GM12878 (cell line): ENCODE data around the gene PRKN. TPM values are rescaled to one million over a fixed set of nuclear protein-coding genes. Genes with fewer than 3 reads are reported as not detected.
A peak's percentile ranks its signal among the peaks of the same experiment; 100 is the strongest.

Experiments used
- ATAC-seq: fragments of 200-7000 bp; cut with Tn5 transposase; 3 replicates; pipeline ENCODE4 v1.9.1; 2020; ENCODE audit warnings: mild to moderate bottlenecking, moderate library complexity
- BruUV-seq: library from RNA; stranded (reverse); fragments of 400-500 nt; replicated peaks from 2 replicates; lab custom pipeline; 2021; lab: Mats Ljungman, UMichigan
- CTCF ChIA-PET: fragments of 300-600 bp; sonication (Branson Sonifier 250); formaldehyde crosslinking; extraction: SDS; loops from one replicate; lab custom pipeline; 2021; ENCODE audit warnings: inconsistent platforms; lab: Yijun Ruan, JAX
- POLR2A ChIA-PET: fragments of 350-600 bp; formaldehyde crosslinking; extraction: SDS; loops from one replicate; lab custom pipeline; 2021; ENCODE audit warnings: inconsistent platforms; lab: Charles Lee
- RAD21 ChIA-PET: fragments of 300-600 bp; sonication (Branson Sonifier 250); formaldehyde crosslinking; loops from one replicate; lab custom pipeline; 2023; ENCODE audit warnings: antibody characterized with exemption; ENCODE audit not compliant: unreplicated experiment; lab: Charles Lee
- SMC1A ChIA-PET: fragments of 300-600 bp; sonication (Branson Sonifier 250); formaldehyde crosslinking; loops from one replicate; lab custom pipeline; 2023; ENCODE audit not compliant: unreplicated experiment, uncharacterized antibody; lab: Charles Lee
- DNase-seq: peaks from one replicate; pipeline ENCODE4 v3.0.0-alpha.2; 2011; ENCODE audit warnings: low read depth, low spot score
- FAIRE-seq: peaks from 3 replicates; lab custom pipeline; 2011; peaks lifted over from hg19 to GRCh38; lab: Jason Lieb, UNC
- H2AFZ ChIP-seq: 2 replicates; pipeline ENCODE4 v1.6.0; 2011; ENCODE audit warnings: low read depth, low read length, control low read depth; ENCODE audit not compliant: control insufficient read depth
- H3K27ac ChIP-seq: 2 replicates; pipeline ENCODE4 v1.5.1; 2011; ENCODE audit warnings: control low read depth; ENCODE audit not compliant: control insufficient read depth, insufficient read depth
- H3K27me3 ChIP-seq, 2 experiments: replicated peaks in 1 of 2; 2 replicates each; pipeline versions ENCODE4 v1.6.0 to v1.6.1; 2011; ENCODE audit warnings: low read length in 1 of 2; ENCODE audit not compliant: control insufficient read depth in 2 of 2, insufficient read depth in 2 of 2
- H3K36me3 ChIP-seq, 2 experiments: 2 replicates each; pipeline ENCODE4 v1.5.1; 2011; ENCODE audit warnings: low read length in 1 of 2; ENCODE audit not compliant: control insufficient read depth in 2 of 2, insufficient read depth in 2 of 2
- H3K4me1 ChIP-seq: 2 replicates; pipeline ENCODE4 v1.6.1; 2011; ENCODE audit warnings: mild to moderate bottlenecking, low read length, moderate library complexity, mixed read lengths; ENCODE audit not compliant: control insufficient read depth, insufficient read depth
- H3K4me2 ChIP-seq: 2 replicates; pipeline ENCODE4 v1.6.0; 2011; ENCODE audit warnings: control low read depth; ENCODE audit not compliant: control insufficient read depth, insufficient read depth
- H3K4me3 ChIP-seq: fragments of 200-600 bp; sonication (generic); 2 replicates; pipeline ENCODE4 v1.5.1; 2016
- H3K79me2 ChIP-seq: 2 replicates; pipeline ENCODE4 v1.6.0; 2011; ENCODE audit warnings: low read length; ENCODE audit not compliant: control insufficient read depth, insufficient read depth
- H3K9ac ChIP-seq: 2 replicates; pipeline ENCODE4 v1.8.0; 2011; ENCODE audit warnings: low read length, control low read depth, mixed read lengths; ENCODE audit not compliant: control insufficient read depth, insufficient read depth
- H3K9me3 ChIP-seq: replicated peaks from 3 replicates; pipeline ENCODE4 v1.5.1; 2011; ENCODE audit warnings: mild to moderate bottlenecking, low read length; ENCODE audit not compliant: control insufficient read depth, insufficient read depth
- H4K20me1 ChIP-seq: 2 replicates; pipeline ENCODE4 v1.6.0; 2011; ENCODE audit not compliant: control insufficient read depth, insufficient read depth
- ATF7 ChIP-seq: fragments of 450-650 bp; IDR thresholded peaks from 2 replicates; pipeline ENCODE4 v1.6.1; 2016; ENCODE audit warnings: low read depth, mild to moderate bottlenecking
- BHLHE40 ChIP-seq, 2 experiments: fragments of 450-650 bp in 1 of 2; IDR thresholded peaks; 2 replicates each; pipeline ENCODE4 v1.6.1; 2011 to 2017; ENCODE audit warnings: low read depth in 2 of 2, borderline replicate concordance in 1 of 2, improper control_type of control experiment in 1 of 2, low read length in 1 of 2, mild to moderate bottlenecking in 1 of 2
- CHD1 ChIP-seq: IDR thresholded peaks from 2 replicates; pipeline ENCODE4 v1.6.1; 2012; ENCODE audit warnings: low read depth, low read length, improper control_type of control experiment
- CREM ChIP-seq: IDR thresholded peaks from 2 replicates; pipeline ENCODE4 v1.6.1; 2014; ENCODE audit warnings: antibody characterized with exemption, low read depth
- PAX5 ChIP-seq: IDR thresholded peaks from 2 replicates; pipeline ENCODE4 v1.6.1; 2011; ENCODE audit warnings: low read depth, low read length, borderline replicate concordance
- RUNX3 ChIP-seq: IDR thresholded peaks from 2 replicates; pipeline ENCODE4 v1.6.1; 2012; ENCODE audit warnings: low read length, inconsistent platforms
- SRF ChIP-seq, 2 experiments: IDR thresholded peaks; 2 replicates each; pipeline ENCODE4 v1.6.1; 2011; ENCODE audit warnings: low read depth in 2 of 2, low read length in 2 of 2, mild to moderate bottlenecking in 1 of 2, moderate library complexity in 1 of 2
- TCF7 ChIP-seq: IDR thresholded peaks from 2 replicates; pipeline ENCODE4 v1.6.1; 2014; ENCODE audit warnings: antibody characterized with exemption, borderline replicate concordance
- ZNF207 ChIP-seq: fragments of 450-650 bp; IDR thresholded peaks from 2 replicates; pipeline ENCODE4 v1.6.1; 2014; ENCODE audit warnings: antibody characterized with exemption, mild to moderate bottlenecking, borderline replicate concordance
- WGBS: methylation state at CpG from one replicate; pipeline ENCODE4 v1.1.6; 2016; ENCODE audit warnings: low lambda C conversion rate; ENCODE audit not compliant: insufficient replicate concordance, insufficient coverage; ENCODE audit errors: missing lambda C conversion rate; 5-methylcytosine and 5-hydroxymethylcytosine counted together
- in situ Hi-C: fragments of 300-500 bp; cut with MboI; formaldehyde crosslinking; loops from 9 replicates; pipeline ENCODE4 v1.14.3; 2018; ENCODE audit warnings: mixed read lengths
- intact Hi-C: fragments of 100-400 bp; cut with micrococcal nuclease; formaldehyde crosslinking; loops from one replicate; pipeline ENCODE4 v1.14.2; 2022; ENCODE audit not compliant: unreplicated experiment
- polyA plus RNA-seq, 11 experiments: library from polyadenylated mRNA; depleted of rRNA in 4 of 11; unstranded in 6 of 11; stranded (reverse) in 5 of 11; fragments of >200 nt; fragmentation: Nextera tagmentation in 4 of 11; fragmentation: Illumina TruSeq in 1 of 11; extraction: Ambion mirVana in 4 of 11; extraction: Trizol in 1 of 11; gene quantifications; 1 replicate in 1 of 11; 2 replicates in 10 of 11; pipeline versions ENCODE4 v1.2.1 to v1.2.3, GENCODE V29; 2011 to 2016; ENCODE audit warnings: inconsistent platforms in 2 of 11, missing spikeins in 2 of 11, low read depth in 1 of 11
- total RNA-seq, 4 experiments: library from RNA; depleted of rRNA in 3 of 4; stranded (reverse); fragments of >200 nt in 3 of 4; fragmentation: Illumina TruSeq in 1 of 4; extraction: Trizol in 1 of 4; gene quantifications; 2 replicates each; pipeline versions ENCODE4 v1.2.1 to v1.2.3, GENCODE V29; 2013 to 2021

PRKN gene
- total and polyA plus RNA-seq, 10 of the 15 experiments (the other 5 are each of a cell fraction or from before 2014, with no cell fraction given) = 0.06 to 0.09 TPM; not detected in 8

DNA sequence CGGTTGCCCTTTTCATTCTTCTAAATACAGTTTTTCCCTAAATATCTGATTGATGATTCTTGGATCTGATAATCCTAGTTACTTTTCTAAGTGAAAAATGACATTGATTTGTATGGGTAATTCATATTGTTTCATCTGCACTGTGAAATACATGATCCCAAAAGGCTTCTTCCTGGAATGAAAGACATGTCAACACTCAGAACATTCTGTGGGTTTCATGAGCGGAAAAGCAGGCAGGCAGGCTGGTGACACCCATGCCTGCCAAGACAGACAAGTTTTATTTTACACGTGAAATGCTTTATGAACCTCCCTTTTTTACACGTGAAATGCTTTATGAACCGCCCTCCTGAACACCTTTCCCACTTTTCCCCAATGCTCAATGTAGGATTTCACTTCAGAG lies 105.0 kb downstream of the PRKN start:
- no peak overlapping the region for H2AFZ ChIP-seq
- H3K4me2 ChIP-seq = no peak overlapping the region
- WGBS = 25% methylated on average over 5 of the region's 5 CpGs
- no peak overlapping the region for H3K9ac ChIP-seq
- no peaks in the 10 kb centered on the region for H4K20me1 ChIP-seq
- ATAC-seq (no peak), FAIRE-seq (no peak)
- intact Hi-C loops = no loop called here
- H3K4me3 ChIP-seq = no peak overlapping the region
- no peak overlapping the region for H3K27ac ChIP-seq
- no TSS peak for BruUV-seq
- H3K36me3 ChIP-seq = no peaks in the 10 kb centered on the region
- TF ChIP-seq CHD1 = no peak
- TF ChIP-seq, all 136 proteins: peak for 0
- Histone ChIP-seq H3K27me3 (no peaks in the 10 kb centered on the region), H3K9me3 (no peaks in the 10 kb centered on the region), H3K4me1 (no peaks in the 10 kb centered on the region), H3K79me2 (no peaks in the 10 kb centered on the region)
- ChIA-PET RAD21 (no interaction called here), SMC1A (no interaction called here), POLR2A (no interaction called here), CTCF (interaction anchor here (0.7 kb wide), 1 partner anchor 24 kb away, joined by 3 read pairs; no protein-coding TSS in a partner anchor)
- no peak for DNase-seq
- in situ Hi-C loops = no loop called here

GRCh38 chr6:162621246-162621645 lies 106.3 kb downstream of the PRKN start:
- ChIA-PET RAD21 (no interaction called here), CTCF (interaction anchor here (0.7 kb wide), 1 partner anchor 65 kb away, joined by 3 read pairs; no protein-coding TSS in a partner anchor), SMC1A (no interaction called here), POLR2A (no interaction called here)
- DNase-seq (no peak), ATAC-seq (peak; percentile 74), FAIRE-seq (no peak)
- Histone ChIP-seq H3K27me3 (no peaks in the 10 kb centered on the region), H3K79me2 (no peaks in the 10 kb centered on the region), H3K4me3 (no peak overlapping the region), H3K9me3 (no peaks in the 10 kb centered on the region), H3K9ac (no peak overlapping the region), H3K4me1 (no peaks in the 10 kb centered on the region), H3K27ac (no peak overlapping the region), H3K36me3 (no peaks in the 10 kb centered on the region)
- in situ Hi-C loops (no loop called here), intact Hi-C loops (no loop called here)
- TF ChIP-seq SRF (IDR thresholded peaks at IDR 0.05; ENCODE audit: low read depth in 2 of 2, low read length in 2 of 2) (no peak), ZNF207 (no peak), RUNX3 (peak; percentile 84), PAX5 (peak; percentile 79), BHLHE40 (IDR thresholded peaks at IDR 0.05; ENCODE audit: borderline replicate concordance in 1 of 2, low read depth in 2 of 2, low read length in 1 of 2) (peak; percentile 32 to 54; a peak in 1 of 4 replicates), TCF7 (peak; percentile 87; the same call in 1 of the 2 replicates), CREM (0 out of 2 replicates have a peak, but pooled peaks have one; percentile 11), ATF7 (0 out of 2 replicates have a peak, but pooled peaks have one; percentile 31)
- TF ChIP-seq, all 136 proteins: peak for 6
- Histone ChIP-seq H4K20me1 (no peaks in the 10 kb centered on the region), H3K4me2 (no peak overlapping the region), H2AFZ (no peak overlapping the region)
- 0% methylated on average over 4 of the region's 4 CpGs for WGBS
- BruUV-seq = no TSS peak
